GM19099 (cell line): ENCODE data around the gene POLR2C.

Source experiments
- POLR2A ChIP-seq: IDR thresholded peaks from 3 replicates; pipeline ENCODE4 v1.6.1; 2011; ENCODE audit warnings: low read depth; ENCODE audit not compliant: insufficient read length; ENCODE audit errors: extremely low read depth

POLR2C gene

GRCh38 chr16:57518922-57519321 lies 56.4 kb downstream of the POLR2C start:
- no peak for TF ChIP-seq POLR2A

DNA sequence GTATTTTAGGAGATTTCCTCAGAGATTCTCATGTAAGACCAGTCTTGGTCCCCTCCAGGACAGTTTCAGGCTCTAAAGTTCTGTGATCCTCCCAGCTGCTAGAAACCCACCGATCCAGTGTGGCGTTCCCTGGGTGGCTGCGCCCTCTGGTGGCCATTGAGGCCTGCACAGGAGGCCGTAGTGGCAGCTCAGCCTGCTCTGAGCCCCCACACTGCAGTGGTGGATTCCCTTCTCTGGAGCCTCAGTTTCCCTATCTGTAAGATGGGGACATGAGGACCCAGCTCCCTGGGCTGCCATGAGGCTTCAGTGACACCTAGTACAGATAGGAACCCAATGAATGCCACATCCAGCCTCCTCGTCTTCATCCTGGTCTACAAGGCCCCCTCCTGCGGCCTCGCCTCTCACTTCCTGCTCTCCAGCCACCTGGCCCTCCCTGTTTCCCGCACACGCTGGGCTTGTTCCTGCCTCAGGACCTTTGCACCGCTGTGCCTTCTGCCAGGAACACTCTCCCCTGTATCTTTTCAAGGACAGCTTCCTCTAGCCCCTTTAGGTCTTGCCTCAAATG lies 57.4 kb downstream of the POLR2C start:
- no peak for TF ChIP-seq POLR2A
